ENCODE data around the gene ABCC2.
"Not testable (repeated sequence)": the region's sequence is repeated elsewhere in the genome, so short reads cannot be mapped to it uniquely, and the experiment has no call there.

Gene ABCC2

DNA sequence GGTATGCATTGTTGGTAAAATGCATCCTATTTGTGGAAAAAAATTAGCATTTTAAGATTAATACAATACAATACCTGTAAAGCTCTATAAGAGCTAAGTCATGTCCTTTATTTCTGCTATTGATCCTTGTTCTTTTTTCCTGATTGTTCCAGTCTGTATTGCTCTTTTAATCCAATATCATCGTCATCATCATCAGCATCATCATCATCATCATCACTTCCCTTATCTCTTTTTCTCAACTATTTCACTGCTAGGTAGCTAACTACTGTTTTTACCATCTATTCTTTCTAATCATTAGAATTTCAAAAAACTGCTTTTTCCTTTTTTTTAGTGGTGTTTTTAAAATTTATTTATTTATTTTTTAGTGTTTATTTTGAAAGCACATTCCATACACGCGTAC, 71.2 kb downstream of the ABCC2 start:
- DNase-seq (no peak), ATAC-seq (no peak)

DNA sequence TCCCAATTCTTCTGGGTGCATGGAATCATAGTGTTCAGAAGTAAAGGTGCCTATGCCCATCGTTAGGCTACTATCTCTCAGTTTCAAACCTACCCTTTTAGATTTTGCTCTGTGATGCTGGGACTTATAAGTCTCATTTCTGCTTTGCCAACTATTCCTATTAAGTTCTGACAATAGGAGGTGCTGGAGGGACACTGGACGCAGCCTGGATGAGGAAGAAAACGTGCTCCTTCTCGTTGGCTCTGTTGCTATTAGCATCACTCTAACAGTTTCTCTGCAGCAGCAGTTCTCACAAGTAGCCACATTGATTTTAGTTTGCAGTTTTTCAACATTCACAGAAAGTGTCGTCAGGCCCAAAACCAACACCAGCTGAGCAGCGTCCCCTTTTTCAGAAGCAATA, 72.4 kb downstream of the ABCC2 start:
- ATAC-seq: no peak
- DNase-seq: no peak

DNA sequence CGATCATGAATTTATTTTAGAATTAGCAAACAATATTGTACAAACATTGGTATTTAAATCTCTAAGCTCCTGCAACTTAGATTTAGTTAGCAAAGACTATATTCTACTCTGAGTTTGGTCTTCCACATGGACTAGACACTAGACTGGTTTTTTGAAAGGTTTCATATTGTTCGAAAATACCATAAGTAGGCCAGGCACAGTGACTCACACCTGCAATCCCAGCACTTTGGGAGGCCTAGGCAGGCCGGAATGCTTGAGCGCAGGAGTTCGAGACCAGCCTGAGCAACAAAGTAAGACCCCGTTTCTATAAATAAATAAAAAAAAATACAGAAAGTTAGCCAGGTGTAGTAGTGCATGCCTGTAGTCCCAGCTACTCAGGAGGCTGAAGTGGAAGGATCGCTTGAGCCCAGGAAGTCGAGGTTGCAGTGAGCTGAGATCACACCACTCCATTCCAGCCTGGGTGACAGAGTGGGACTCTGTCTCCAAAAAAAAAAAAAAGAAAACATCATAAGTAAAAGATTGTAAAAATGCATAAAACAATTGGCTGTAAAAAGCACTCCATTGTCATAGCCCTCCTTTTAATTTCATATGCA, 73.1 kb downstream of the ABCC2 start:
- ATAC-seq (no peak), DNase-seq (no peak)

DNA sequence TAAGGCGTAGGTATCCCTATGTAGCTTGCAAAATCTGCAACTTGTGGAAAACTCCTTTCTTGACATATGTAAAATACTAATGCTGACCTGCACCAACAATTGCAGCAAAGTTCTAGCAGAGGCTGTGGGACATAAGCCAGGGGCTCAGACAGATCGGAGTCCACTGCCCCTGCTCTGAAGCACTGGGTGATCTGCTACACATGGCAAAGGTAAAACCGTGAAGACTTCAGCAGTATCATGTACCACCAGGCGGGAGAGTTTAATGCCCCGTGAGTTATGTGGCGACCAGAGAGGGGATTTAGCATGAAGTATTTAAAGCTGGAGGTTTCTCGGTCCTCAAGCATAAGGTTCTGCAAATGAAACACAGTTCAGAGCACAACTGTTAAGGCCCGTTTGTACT, 76.4 kb downstream of the ABCC2 start:
- DNase-seq: no peak
- ATAC-seq: no peak

DNA sequence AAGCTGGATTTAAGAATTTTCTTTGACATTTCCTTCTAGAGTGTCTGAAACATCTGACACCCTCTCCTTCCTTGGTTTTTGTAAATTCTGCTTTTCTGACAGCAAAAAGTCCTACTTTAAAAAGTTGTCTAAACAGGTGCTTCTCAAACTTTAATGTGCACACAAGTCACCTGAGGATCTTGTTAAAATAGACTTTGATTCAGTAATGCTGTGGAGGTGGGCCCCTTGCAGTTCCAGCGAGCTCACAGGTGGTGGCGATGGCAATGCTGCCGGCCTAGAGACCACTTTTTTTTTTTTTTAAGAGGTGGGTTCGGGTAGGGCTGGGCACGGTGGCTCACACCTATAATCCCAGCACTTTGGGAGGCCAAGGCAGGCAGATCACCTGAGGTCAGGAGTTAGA, 77.1 kb downstream of the ABCC2 start:
- peak; percentile 10 for DNase-seq

DNA sequence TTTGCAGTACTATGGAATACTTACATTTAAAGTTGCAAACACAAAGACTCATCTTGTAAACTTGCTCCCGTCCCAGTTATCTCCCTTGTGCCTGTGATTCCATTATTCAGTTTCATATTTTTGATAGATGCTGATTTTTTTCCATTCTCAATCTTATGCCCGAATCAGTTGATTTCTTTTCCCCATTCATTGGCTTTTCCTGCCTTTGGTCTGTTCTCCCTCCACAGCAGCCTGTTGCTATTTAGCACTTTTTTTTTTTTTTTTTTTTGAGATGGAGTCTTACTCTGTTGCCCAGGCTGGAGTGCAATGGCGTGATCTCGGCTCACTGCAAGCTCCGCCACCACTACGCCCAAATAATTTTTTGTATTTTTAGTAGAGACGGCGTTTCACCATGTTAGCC, 78.0 kb downstream of the ABCC2 start:
- DNase-seq (no peak), ATAC-seq (no peak)

More for the DNA sequence above, 77.1 kb downstream of the ABCC2 start:
- no peak for ATAC-seq

DNA sequence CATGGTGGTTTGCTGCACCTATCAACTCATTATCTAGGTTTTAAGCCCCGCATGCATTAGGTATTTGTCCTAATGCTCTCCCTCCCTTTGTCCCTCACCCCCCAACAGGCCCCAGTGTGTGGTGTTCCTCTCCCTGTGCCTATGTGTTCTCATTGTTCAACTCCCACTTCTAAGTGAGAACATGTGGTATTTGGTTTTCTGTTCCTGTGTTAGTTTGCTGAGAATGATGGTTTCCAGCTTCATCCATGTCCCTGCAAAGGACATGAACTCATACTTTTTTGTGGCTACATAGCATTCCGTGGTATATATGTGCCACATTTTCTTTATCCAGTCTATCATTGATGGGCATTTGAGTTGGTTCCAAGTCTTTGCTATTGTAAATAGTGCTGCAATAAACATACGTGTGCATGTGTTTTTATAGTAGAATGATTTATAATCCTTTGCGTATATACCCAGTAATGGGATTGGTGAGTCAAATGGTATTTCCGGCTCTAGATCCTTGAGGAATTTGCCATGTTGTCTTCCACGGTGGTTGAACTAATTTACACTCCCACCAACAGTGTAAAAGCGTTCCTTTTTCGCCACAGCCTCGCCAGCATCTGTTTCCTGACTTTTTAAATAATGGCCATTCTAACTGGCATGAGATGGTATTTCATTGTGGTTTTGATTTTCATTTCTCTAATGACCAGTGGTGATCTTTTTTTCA, 81.2 kb downstream of the ABCC2 start:
- not testable (repeated sequence) for DNase-seq, ATAC-seq

DNA sequence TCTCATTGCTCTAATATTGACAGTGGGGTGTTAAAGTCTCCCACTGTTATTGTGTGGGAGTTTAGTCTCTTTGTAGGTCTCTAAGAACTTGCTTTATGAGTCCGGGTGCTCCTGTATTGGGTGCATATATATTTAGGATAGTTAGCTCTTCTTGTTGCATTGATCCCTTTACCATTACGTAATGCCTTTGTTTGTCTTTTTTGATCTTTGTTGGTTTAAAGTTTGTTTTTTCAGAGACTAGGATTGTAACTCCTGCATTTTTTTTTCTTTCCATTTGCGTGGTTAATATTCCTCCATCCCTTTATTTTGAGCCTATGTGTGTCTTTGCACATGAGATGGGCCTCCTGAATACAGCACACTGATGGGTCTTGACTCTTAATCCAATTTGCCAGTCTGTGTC, 84.8 kb downstream of the ABCC2 start:
- not testable (repeated sequence) for ATAC-seq, DNase-seq

DNA sequence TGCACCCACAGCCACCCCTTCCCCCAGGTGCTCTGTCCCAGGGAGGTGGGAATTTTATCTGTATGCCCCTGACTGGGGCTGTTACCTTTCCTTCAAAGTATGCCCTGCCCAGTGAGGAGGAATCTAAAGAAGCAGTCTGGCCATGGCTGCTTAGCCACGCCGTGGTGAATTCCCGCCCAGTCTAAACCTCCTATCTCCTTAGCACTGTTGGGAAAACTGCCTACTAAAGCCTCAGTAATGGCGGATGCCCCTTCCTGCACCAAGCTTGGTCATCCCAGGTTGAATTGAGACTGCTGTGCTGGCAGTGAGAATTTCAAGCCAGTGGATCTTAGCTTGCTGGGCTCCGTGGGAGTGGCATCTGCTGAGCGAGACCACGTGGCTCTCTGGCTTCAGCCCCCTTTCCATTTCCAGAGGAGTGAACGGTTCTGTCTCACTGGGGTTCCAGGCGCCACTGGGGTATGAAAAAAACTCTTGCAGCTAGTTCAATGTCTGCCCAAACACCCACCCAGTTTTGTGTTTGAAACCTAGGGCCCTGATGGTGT, 87.2 kb downstream of the ABCC2 start:
- ATAC-seq: no peak

DNA sequence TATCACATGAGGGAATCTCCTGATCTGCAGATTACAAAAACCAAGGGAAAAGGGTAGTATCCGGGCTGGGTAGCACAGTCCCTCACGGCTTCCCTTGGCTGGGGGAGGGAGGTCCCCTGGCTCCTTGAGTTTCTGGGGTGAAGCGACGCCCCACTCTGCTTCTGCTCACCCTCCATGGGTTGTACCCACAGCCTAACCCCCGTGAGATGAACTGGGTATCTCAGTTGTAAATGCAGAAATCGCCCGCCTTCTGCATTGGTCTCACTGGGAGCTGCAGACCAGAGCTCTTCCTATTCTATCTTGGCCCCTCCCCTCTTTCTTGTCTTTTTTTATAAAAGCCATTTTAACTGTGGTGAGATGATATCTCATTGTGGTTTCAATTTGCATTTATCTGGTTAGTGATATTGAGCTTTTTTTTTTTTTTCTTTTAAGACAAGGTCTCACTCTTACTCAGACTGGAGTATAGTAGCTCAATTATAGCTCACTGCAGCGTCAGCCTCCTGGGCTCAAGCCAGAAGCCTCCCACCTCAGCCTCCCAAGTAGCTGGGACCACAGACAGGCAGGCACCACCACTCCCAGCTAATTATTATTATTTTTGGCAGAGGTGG, 87.8 kb downstream of the ABCC2 start:
- DNase-seq (peak; percentile 62), ATAC-seq (peak; percentile 96)

More for the DNA sequence above, 87.2 kb downstream of the ABCC2 start:
- DNase-seq: peak; percentile 26

DNA sequence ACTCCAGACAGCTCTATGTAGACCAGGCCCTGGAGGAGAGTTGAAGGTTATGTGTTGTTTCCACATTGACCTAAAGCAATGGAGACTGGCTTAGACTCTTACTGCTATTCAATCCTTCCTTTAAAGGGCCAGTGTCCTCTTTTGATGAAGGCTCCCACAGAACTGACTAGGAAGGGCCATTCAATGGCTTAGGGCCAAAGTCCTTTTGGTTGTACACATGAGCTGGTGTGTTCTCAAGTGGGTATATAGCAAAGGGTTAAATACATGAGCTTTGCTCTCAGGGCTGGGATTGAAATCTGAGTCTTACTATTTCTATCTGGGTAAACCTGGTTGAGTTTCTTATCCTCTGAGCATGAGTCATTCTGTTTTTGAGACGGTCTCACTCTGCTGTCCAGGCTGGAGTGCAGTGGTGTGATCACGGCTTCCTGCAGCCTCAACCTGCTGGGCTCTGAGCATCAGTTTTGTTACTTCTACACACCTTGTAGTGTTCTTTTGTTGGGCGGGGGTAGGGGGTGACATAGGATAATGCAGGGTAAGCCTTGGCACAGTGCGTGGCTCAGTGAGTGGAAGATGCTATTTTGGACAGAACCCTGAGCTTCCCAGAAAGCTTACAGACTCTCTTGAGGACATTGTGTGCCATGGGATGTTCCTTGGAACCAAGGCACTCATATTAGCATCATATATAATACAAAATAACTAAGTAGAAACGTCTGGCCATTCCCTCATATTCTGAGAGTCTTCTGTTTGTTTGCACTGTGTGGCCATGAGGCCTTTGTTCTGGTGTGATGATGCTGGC, 90.1 kb downstream of the ABCC2 start:
- no peak for ATAC-seq
- DNase-seq: no peak

DNA sequence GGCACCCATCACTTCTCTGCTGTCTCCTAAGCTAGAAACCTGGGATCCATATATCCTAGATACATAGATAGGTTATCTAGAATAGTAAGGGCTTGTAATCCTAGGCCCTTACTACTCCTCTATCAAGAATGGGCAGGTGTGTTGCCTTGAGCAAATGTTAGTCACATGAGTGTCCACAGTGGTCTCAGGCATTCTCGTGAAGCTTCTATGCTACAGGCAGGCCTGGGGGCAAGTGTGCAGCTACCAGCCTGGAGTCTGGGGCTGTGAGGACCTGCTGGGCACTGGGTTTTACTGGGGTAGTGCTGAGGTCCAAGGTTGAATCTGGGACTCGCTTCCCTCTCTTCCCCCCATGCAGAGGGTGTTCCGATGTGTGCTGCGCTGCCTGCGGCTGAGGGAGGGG, 91.4 kb downstream of the ABCC2 start:
- no peak for DNase-seq
- ATAC-seq: no peak

DNA sequence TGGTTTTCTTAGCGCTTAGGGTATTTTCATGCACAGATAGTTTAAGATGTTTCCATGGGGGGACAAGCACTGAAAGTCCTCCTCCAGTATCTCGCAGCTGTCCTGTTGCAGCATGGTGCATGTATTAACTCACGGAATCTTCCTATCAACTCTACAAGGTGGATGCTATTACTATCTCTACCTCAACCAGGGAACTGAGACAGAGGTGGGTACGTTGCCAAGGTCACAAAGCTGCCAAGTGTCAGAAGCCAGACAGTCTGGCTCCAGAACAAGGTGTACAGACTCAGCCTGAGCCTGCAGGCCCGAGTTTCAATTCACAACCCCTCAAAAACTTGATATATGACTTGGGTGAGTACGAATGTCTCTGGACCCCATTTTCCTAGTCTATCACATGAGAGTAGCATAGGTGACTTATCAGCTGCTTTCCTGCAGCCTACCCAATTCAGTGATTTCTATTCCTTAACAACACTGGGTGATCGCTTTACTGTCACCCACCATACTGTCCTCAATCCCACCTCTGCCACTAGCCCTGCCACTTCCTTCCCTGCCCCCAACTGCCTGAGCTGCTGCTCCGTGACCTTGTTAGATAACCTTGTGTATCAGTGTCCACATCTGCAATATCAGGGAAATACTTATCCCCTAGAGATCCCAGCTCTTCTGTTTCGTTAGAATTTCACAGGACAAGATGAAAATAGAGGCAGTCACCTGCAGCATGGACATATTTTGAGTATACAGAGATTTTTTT, 92.1 kb downstream of the ABCC2 start:
- no peak for DNase-seq
- no peak for ATAC-seq

DNA sequence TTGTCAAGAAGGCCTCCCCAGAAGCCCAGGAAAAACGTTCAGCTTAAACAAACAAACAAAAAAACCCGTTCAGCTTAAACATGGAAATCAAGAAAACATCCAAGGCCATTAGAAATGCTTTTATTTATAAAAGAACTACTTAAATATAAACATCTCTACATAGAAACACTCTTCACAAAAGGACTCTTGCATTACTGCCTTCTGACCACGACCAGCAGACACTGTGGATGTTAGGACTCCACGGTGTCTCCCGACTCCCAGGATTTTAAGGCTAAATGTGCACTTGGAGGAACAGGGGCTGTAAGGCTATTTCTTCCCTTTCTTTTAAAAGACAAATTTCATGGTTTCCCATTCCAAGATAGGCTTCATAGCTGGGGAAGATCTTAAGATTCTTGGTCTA, 93.0 kb downstream of the ABCC2 start:
- DNase-seq (no peak), ATAC-seq (no peak)

DNA sequence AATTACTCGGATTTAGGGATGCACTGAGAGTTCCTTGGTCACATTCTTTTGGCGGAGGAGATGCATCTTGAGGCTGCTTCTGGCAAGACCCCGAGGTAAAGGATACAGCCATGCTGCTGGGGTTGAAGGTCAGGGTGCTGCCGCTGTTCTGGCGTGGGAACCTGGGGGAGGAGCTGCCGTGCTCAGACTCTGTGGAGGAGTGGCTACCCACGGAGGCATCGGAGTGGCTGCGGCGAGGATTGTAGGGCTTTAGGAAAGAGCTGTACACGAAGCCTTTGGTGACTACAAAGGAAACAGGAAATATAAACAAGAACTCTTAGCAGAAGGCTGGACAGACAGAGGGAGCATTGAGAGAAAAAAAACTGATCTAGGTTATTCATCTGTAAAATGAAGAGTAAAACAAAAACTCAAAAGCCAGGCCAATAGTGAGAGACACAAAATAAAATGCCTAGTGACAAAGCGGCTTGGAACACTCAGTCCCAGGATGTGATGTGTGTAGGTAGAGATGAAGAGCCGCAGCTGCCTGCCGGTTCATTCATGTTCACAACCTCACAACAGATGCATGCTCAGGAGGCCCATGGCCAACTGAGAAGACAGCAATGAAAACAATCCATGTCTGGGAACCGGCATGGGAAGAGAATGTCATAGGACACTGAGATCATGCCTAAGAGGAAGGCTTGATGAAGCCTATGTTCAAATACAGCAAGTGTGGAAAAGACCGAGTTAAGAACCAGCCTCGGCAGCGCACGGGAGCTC, 97.8 kb downstream of the ABCC2 start:
- DNase-seq (no peak), ATAC-seq (no peak)

DNA sequence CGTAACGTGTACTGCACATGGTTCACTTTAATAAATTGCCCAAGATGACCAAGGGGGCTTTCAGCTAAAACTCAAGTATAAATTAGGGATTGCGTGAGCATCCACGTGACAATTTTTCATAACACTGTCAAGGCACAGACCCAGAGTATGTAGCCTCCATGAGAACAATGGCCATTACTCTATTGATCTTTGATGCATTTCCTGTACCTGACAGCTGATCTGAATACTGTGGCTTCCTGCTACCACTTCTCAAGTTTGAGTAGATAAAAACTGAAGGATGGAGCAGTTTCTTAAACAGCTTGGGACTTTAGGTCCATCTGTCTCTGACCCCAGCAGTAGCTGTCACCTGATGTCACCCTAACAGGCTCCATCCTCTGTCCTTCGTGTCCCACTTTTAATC, 98.9 kb downstream of the ABCC2 start:
- DNase-seq: no peak
- ATAC-seq: no peak

DNA sequence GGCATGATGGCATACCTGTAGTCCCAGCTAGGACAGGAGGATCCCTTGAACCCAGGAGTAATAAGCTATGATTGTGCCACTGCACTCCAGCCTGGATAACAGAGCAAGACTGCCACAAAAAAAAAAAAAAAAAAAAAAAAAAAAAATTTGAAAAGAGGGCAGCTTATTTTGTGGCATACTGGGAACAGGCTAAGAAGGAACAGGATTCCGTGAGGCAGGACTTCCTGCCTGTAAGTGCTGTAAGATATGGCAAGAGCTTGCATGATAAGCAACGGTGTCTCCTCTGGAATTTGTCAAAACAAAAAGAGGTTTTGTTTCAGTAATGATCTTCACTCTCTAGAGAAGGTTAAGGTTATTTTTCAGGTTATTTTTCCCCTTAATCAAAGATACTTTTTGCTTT, 101.1 kb downstream of the ABCC2 start:
- no peak for ATAC-seq
- no peak for DNase-seq

DNA sequence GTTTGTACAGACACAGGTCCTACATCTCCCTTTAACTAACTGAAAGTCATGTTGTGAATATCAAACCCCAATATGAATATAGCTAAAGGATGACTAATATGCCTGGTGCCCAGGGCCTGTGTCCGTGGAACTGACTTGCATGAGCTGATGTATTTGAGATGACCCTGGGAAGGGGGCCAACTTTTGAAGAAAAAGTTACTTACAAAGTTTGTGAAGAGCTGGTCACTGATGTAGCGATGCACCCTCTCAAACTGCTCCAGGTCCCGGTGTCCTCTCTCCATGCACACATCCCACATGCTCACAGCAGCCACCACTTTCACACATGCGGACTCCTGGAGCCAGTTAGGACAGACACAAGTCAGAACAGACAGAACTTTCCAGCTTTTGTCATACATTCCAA, 106.2 kb downstream of the ABCC2 start:
- ATAC-seq (no peak), DNase-seq (no peak)

DNA sequence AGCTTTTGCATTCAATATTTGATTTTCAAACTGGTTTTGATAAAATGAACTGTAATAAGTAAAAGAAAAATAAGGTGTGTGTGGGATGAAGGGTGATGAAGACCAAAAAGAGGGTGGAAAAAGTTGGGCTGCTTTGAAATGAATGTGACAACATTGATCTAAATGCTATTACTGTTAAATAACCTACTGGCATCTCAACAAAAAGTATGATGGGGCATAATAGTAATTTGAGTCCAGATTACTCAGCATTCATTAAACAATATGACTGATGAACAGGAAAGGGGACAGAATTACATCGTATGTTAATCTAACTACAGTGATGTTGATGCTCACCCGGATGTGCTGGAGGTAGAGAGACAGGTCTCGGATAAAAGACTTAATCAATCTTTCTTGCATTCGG, 112.2 kb downstream of the ABCC2 start:
- ATAC-seq (no peak), DNase-seq (no peak)

DNA sequence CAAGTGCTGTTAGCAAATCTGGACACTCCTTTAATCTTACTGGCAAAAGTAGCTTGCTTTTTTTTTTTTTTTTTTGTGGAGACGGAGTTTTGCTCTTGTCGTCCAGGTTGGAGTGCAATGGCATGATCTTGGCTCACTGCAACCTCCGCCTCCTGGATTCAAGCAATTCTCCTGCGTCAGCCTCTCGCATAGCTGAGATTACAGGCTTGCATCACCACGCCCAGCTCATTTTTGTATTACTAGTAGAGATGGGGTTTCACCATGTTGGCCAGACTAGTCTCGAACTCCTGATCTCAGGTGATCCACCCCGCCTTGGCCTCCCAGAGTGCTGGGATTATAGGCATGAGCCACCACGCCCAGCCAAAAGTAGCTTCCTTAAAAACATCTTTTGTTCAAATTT, 112.6 kb downstream of the ABCC2 start:
- DNase-seq, ATAC-seq: not testable (repeated sequence)

DNA sequence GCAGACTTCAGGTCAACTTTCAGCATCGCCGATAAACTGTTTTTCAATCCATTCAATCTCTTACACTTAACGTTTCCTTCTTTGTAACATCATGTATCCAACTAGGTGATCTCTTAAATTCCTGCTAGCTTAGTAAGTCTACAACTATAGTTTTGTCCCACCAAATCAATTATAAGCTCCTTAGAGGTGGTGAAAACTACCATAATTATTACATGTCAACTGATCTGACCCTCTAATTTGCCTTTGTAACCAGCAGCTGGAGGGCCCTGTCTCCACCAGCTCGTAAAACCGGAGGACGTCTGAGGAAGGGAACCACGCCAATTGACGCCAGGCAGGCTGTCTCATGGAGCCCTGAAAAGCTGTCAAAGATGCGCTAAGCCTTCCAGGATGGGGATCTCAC, 113.4 kb downstream of the ABCC2 start:
- ATAC-seq (no peak), DNase-seq (no peak)

All from stimulated activated naive CD8-positive, alpha-beta T cell treated with anti-CD3 and anti-CD28 coated beads, Interleukin-15, Interleukin-2, amounts not matched to agents 100 U/mL and 50 U/mL, for 24 hours (primary cell).